IPS DF 6.9 (cell line): ENCODE measurements around the gene TRNP1.

Experiments used
- DNase-seq: peaks from one replicate; pipeline ENCODE4 v3.0.0-alpha.2; 2013; ENCODE audit warnings: low read depth, low spot score
- H3K27ac ChIP-seq: one replicate; pipeline ENCODE4 v1.5.1; 2013; ENCODE audit warnings: low read length, control low read depth
- H3K27me3 ChIP-seq: 2 replicates; pipeline ENCODE4 v1.6.1; 2013; ENCODE audit warnings: mild to moderate bottlenecking, low read length; ENCODE audit not compliant: control insufficient read depth, insufficient read depth
- H3K36me3 ChIP-seq: 2 replicates; pipeline ENCODE4 v1.6.1; 2013; ENCODE audit warnings: low read length; ENCODE audit not compliant: control insufficient read depth, insufficient read depth
- H3K4me1 ChIP-seq: 2 replicates; pipeline ENCODE4 v1.6.1; 2013; ENCODE audit warnings: low read length; ENCODE audit not compliant: control insufficient read depth, insufficient read depth
- H3K4me3 ChIP-seq: 2 replicates; pipeline ENCODE4 v1.5.1; 2013; ENCODE audit warnings: mild to moderate bottlenecking, low read length
- H3K9me3 ChIP-seq: 2 replicates; pipeline ENCODE4 v1.6.1; 2013; ENCODE audit warnings: low read length, inconsistent platforms; ENCODE audit not compliant: control insufficient read depth, insufficient read depth
- WGBS: extraction: QIAGEN DNeasy Blood & Tissue Kit; methylation state at CpG from one replicate; pipeline ENCODE4 v1.1.7; 2013; ENCODE audit warnings: mixed read lengths, missing lambda C conversion rate; ENCODE audit not compliant: insufficient read length, insufficient coverage; 5-methylcytosine and 5-hydroxymethylcytosine counted together

Gene TRNP1

GRCh38 chr1:26991310-26992116 lies 2.0 kb upstream of the TRNP1 start:
- no peak overlapping the region for H3K4me3 ChIP-seq
- no peak for DNase-seq
- H3K27ac ChIP-seq: no peak overlapping the region
- WGBS: no CpG with 5 or more reads among the region's 10 CpGs
- no peaks in the 10 kb centered on the region for H3K27me3 ChIP-seq
- peaks cover 2% of the 10 kb centered on the region; the same call in 1 of the 2 replicates for H3K4me1 ChIP-seq
- H3K9me3 ChIP-seq: no peaks in the 10 kb centered on the region
- H3K36me3 ChIP-seq: no peaks in the 10 kb centered on the region

- WGBS: no CpG with 5 or more reads among the region's 97 CpGs
- no peak for DNase-seq
- Histone ChIP-seq H3K4me3 (peak overlapping the region; percentile 91), H3K36me3 (no peaks in the 10 kb centered on the region), H3K4me1 (peaks cover 8% of the 10 kb centered on the region), H3K9me3 (no peaks in the 10 kb centered on the region), H3K27me3 (no peaks in the 10 kb centered on the region), H3K27ac (no peak overlapping the region)
Measured at GRCh38 chr1:26994020-26994786, 711 bp downstream of the TRNP1 start.

- no peak overlapping the region for H3K27ac ChIP-seq
- no peaks in the 10 kb centered on the region for H3K9me3 ChIP-seq
- no CpG with 5 or more reads among the region's 15 CpGs for WGBS
- no peak for DNase-seq
- H3K4me3 ChIP-seq: peak overlapping the region; percentile 91
- peaks cover 10% of the 10 kb centered on the region for H3K4me1 ChIP-seq
- H3K27me3 ChIP-seq: no peaks in the 10 kb centered on the region
- H3K36me3 ChIP-seq: no peaks in the 10 kb centered on the region
Measured at GRCh38 chr1:26994787-26995517, 1.5 kb downstream of the TRNP1 start.

GRCh38 chr1:26996024-26996423 lies 2.5 kb downstream of the TRNP1 start:
- Histone ChIP-seq H3K27ac (no peak overlapping the region), H3K9me3 (no peaks in the 10 kb centered on the region), H3K4me1 (peaks cover 15% of the 10 kb centered on the region), H3K4me3 (no peak overlapping the region), H3K36me3 (peaks cover 2% of the 10 kb centered on the region; the same call in 1 of the 2 replicates), H3K27me3 (no peaks in the 10 kb centered on the region)
- WGBS: no CpG with 5 or more reads among the region's 1 CpG
- no peak for DNase-seq

GRCh38 chr1:26996665-26997064 lies 3.2 kb downstream of the TRNP1 start:
- Histone ChIP-seq H3K27me3 (no peaks in the 10 kb centered on the region), H3K9me3 (no peaks in the 10 kb centered on the region), H3K4me3 (no peak overlapping the region), H3K27ac (no peak overlapping the region), H3K4me1 (peaks cover 12% of the 10 kb centered on the region), H3K36me3 (peaks cover 2% of the 10 kb centered on the region; the same call in 1 of the 2 replicates)
- no peak for DNase-seq
- no CpG with 5 or more reads among the region's 4 CpGs for WGBS

GRCh38 chr1:26998429-26999300 lies 5.2 kb downstream of the TRNP1 start:
- no peak for DNase-seq
- no peaks in the 10 kb centered on the region for H3K9me3 ChIP-seq
- H3K27ac ChIP-seq: no peak overlapping the region
- peaks cover 2% of the 10 kb centered on the region; the same call in 1 of the 2 replicates for H3K36me3 ChIP-seq
- WGBS: no CpG with 5 or more reads among the region's 11 CpGs
- no peak overlapping the region for H3K4me3 ChIP-seq
- H3K27me3 ChIP-seq: no peaks in the 10 kb centered on the region
- H3K4me1 ChIP-seq: peaks cover 15% of the 10 kb centered on the region

GRCh38 chr1:26999440-26999987 lies 6.0 kb downstream of the TRNP1 start:
- no peaks in the 10 kb centered on the region for H3K9me3 ChIP-seq
- H3K36me3 ChIP-seq: peaks cover 2% of the 10 kb centered on the region; the same call in 1 of the 2 replicates
- H3K27ac ChIP-seq: peak overlapping the region; percentile 32
- H3K4me3 ChIP-seq: no peak overlapping the region
- no CpG with 5 or more reads among the region's 7 CpGs for WGBS
- peaks cover 22% of the 10 kb centered on the region for H3K4me1 ChIP-seq
- no peaks in the 10 kb centered on the region for H3K27me3 ChIP-seq
- peak; percentile 85 for DNase-seq

- H3K27ac ChIP-seq: peak overlapping the region; percentile 32
- peaks cover 26% of the 10 kb centered on the region for H3K4me1 ChIP-seq
- no peak overlapping the region for H3K4me3 ChIP-seq
Measured at GRCh38 chr1:27000090-27000816, 6.8 kb downstream of the TRNP1 start.

GRCh38 chr1:27000817-27001460 lies 7.4 kb downstream of the TRNP1 start:
- Histone ChIP-seq H3K4me1 (peaks cover 30% of the 10 kb centered on the region), H3K36me3 (peaks cover 14% of the 10 kb centered on the region), H3K27me3 (no peaks in the 10 kb centered on the region), H3K4me3 (no peak overlapping the region), H3K9me3 (no peaks in the 10 kb centered on the region), H3K27ac (no peak overlapping the region)
- WGBS: no CpG with 5 or more reads among the region's 8 CpGs
- no peak for DNase-seq

More at GRCh38 chr1:27000090-27000816, 6.8 kb downstream of the TRNP1 start:
- Histone ChIP-seq H3K9me3 (no peaks in the 10 kb centered on the region), H3K27me3 (no peaks in the 10 kb centered on the region), H3K36me3 (peaks cover 8% of the 10 kb centered on the region)
- 100% methylated on average over 1 of the region's 9 CpGs for WGBS
- DNase-seq: no peak
